HCT116 (cell line): ENCODE results near the gene CAPN2. TPM values are rescaled to one million over a fixed set of nuclear protein-coding genes. Genes with fewer than 3 reads are reported as not detected.

ENCODE experiments used
- ATAC-seq: fragments of 200-7000 bp; cut with Tn5 transposase; 2 replicates; pipeline ENCODE4 v1.9.1; 2020; ENCODE audit warnings: mild to moderate bottlenecking, moderate library complexity
- BruUV-seq: library from RNA; stranded (reverse); fragments of 400-500 nt; replicated peaks from 2 replicates; lab custom pipeline; 2021; lab: Mats Ljungman, UMichigan
- CTCF ChIA-PET: fragments of 300-600 bp; sonication (Branson Sonifier 250); formaldehyde crosslinking; loops from one replicate; lab custom pipeline; 2021; ENCODE audit warnings: antibody characterized with exemption; lab: Charles Lee
- POLR2A ChIA-PET: fragments of 300-600, 350-600 bp; sonication (Branson Sonifier 250); formaldehyde crosslinking; loops from one replicate; lab custom pipeline; 2021; ENCODE audit warnings: antibody characterized with exemption; lab: Charles Lee
- RAD21 ChIA-PET, 2 experiments: fragments of 300-600 bp; sonication (Branson Sonifier 250); formaldehyde crosslinking; loops; one replicate each; lab custom pipeline; 2023; ENCODE audit warnings: low total read pairs in 2 of 2; ENCODE audit not compliant: uncharacterized antibody in 2 of 2, unreplicated experiment in 2 of 2, low non-redundant PET in 1 of 2; lab: Charles Lee
- DNase-seq: peaks from one replicate; pipeline ENCODE4 v3.0.0-alpha.2; 2010; ENCODE audit warnings: low read depth, low spot score
- H2AFZ ChIP-seq: fragments of 200-600 bp; shearing (Covaris generic), sonication (generic); 2 replicates; pipeline ENCODE4 v1.6.1; 2017; ENCODE audit warnings: low read depth, mixed run types, mixed read lengths, antibody characterized with exemption, low read length; ENCODE audit not compliant: poor library complexity, severe bottlenecking
- H3K27ac ChIP-seq: 2 replicates; pipeline ENCODE4 v1.5.1; 2012; ENCODE audit warnings: low read depth, low read length
- H3K27me3 ChIP-seq: fragments of 200-600 bp; sonication (generic); 2 replicates; pipeline ENCODE4 v1.6.1; 2016; ENCODE audit warnings: mixed run types, low read length, mixed read lengths; ENCODE audit not compliant: insufficient read depth
- H3K36me3 ChIP-seq, 2 experiments: fragments of 200-500 bp in 1 of 2; fragments of 200-600 bp in 1 of 2; sonication (Bioruptor generic) in 1 of 2; sonication (generic) in 1 of 2; 2 replicates each; pipeline versions ENCODE4 v1.5.1 to v1.6.1; 2014 to 2016; ENCODE audit warnings: low read length in 2 of 2, inconsistent platforms in 1 of 2, mixed read lengths in 1 of 2, mixed run types in 1 of 2; ENCODE audit not compliant: insufficient read depth in 2 of 2, control insufficient read depth in 1 of 2
- H3K4me1 ChIP-seq, 2 experiments: fragments of 200-600 bp in 1 of 2; sonication (generic) in 1 of 2; 2 replicates each; pipeline versions ENCODE4 v1.5.1 to v1.6.1; 2012 to 2017; ENCODE audit warnings: low read length in 2 of 2, inconsistent platforms in 1 of 2, mild to moderate bottlenecking in 1 of 2, mixed read lengths in 1 of 2, mixed run types in 1 of 2, moderate library complexity in 1 of 2; ENCODE audit not compliant: insufficient read depth in 2 of 2, control insufficient read depth in 1 of 2
- H3K4me2 ChIP-seq: fragments of 200-600 bp; sonication (generic); 2 replicates; pipeline ENCODE4 v1.6.1; 2017; ENCODE audit warnings: mixed run types, low read length, mixed read lengths
- H3K4me3 ChIP-seq, 2 experiments: fragments of 200-600 bp in 1 of 2; sonication (generic) in 1 of 2; replicated peaks in 1 of 2; 2 replicates each; pipeline ENCODE4 v1.5.1; 2011 to 2016; ENCODE audit warnings: low read length in 2 of 2, control low read depth in 1 of 2, low read depth in 1 of 2, mild to moderate bottlenecking in 1 of 2, mixed read lengths in 1 of 2, mixed run types in 1 of 2
- H3K79me2 ChIP-seq: fragments of 200-600 bp; sonication (generic); 2 replicates; pipeline ENCODE4 v1.6.1; 2017; ENCODE audit warnings: mild to moderate bottlenecking, mixed run types, low read length, moderate library complexity, mixed read lengths; ENCODE audit not compliant: insufficient read depth
- H3K9ac ChIP-seq: fragments of 200-600 bp; sonication (generic); 2 replicates; pipeline ENCODE4 v1.6.1; 2016; ENCODE audit warnings: low read length, mixed read lengths
- H3K9me2 ChIP-seq: fragments of 200-600 bp; sonication (generic), shearing (Covaris generic); 2 replicates; pipeline ENCODE4 v1.6.1; 2017; ENCODE audit warnings: mixed run types, mild to moderate bottlenecking, moderate library complexity; ENCODE audit not compliant: insufficient read depth
- H3K9me3 ChIP-seq, 2 experiments: fragments of 200-500 bp in 1 of 2; fragments of 200-600 bp in 1 of 2; sonication (Bioruptor generic) in 1 of 2; sonication (generic) in 1 of 2; 2 replicates each; pipeline ENCODE4 v1.6.1; 2014 to 2017; ENCODE audit warnings: low read length in 2 of 2, mixed read lengths in 2 of 2, inconsistent platforms in 1 of 2, low read depth in 1 of 2, mild to moderate bottlenecking in 1 of 2, mixed run types in 1 of 2, moderate library complexity in 1 of 2; ENCODE audit not compliant: control insufficient read depth in 1 of 2, insufficient read depth in 1 of 2
- H4K20me1 ChIP-seq: fragments of 200-600 bp; sonication (generic), shearing (Covaris generic); 2 replicates; pipeline ENCODE4 v1.6.1; 2017; ENCODE audit warnings: mixed run types, mild to moderate bottlenecking, moderate library complexity; ENCODE audit not compliant: insufficient read depth
- CTCF ChIP-seq, 3 experiments: fragments of 200-600 bp in 1 of 3; sonication (generic) in 1 of 3; IDR thresholded peaks in 2 of 3; conservative IDR thresholded peaks in 1 of 3; 2 replicates each; pipeline ENCODE4 v1.5.1; 2012 to 2017; ENCODE audit warnings: low read depth in 2 of 3, low read length in 2 of 3, antibody characterized with exemption in 1 of 3, borderline replicate concordance in 1 of 3, control low read depth in 1 of 3, mild to moderate bottlenecking in 1 of 3, mixed read lengths in 1 of 3, mixed run types in 1 of 3, moderate library complexity in 1 of 3; ENCODE audit not compliant: insufficient read depth in 1 of 3
- JUND ChIP-seq: IDR thresholded peaks from 2 replicates; pipeline ENCODE4 v1.6.1; 2012
- RAD21 ChIP-seq: IDR thresholded peaks from 2 replicates; pipeline ENCODE4 v1.6.1; 2012; ENCODE audit warnings: low read depth, mild to moderate bottlenecking
- ZBTB33 ChIP-seq: IDR thresholded peaks from 2 replicates; pipeline ENCODE4 v1.6.1; 2011; ENCODE audit warnings: mild to moderate bottlenecking, low read length, moderate library complexity; ENCODE audit not compliant: insufficient replicate concordance; ENCODE audit errors: extremely low read depth
- intact Hi-C: fragments of 100-400 bp; cut with micrococcal nuclease; formaldehyde crosslinking; loops from 2 replicates; pipeline ENCODE4 v1.10.0; 2022
- total RNA-seq: library from RNA; stranded (reverse); gene quantifications from one replicate; pipeline ENCODE4 v1.2.1, GENCODE V29; 2021; ENCODE audit not compliant: unreplicated experiment

Gene CAPN2
- total RNA-seq, 1 experiment from 2014 or later = 173 TPM

GRCh38 chr1:223670458-223671159 is 41.7 kb upstream of the CAPN2 start:
- Histone ChIP-seq H3K4me3 (no peak overlapping the region), H3K9me3 (peaks cover 0 to 3% of the 10 kb centered on the region in 2 experiments; a peak in 1 of 4 replicates), H3K79me2 (no peaks in the 10 kb centered on the region), H4K20me1 (no peaks in the 10 kb centered on the region), H3K9ac (no peak overlapping the region), H3K27ac (no peak overlapping the region), H3K4me1 (peaks cover 0 to 19% of the 10 kb centered on the region in 2 experiments; a peak in 3 of 4 replicates), H2AFZ (no peak overlapping the region), H3K27me3 (no peaks in the 10 kb centered on the region), H3K36me3 (no peaks in the 10 kb centered on the region), H3K9me2 (no peaks in the 10 kb centered on the region), H3K4me2 (no peak overlapping the region)
- ChIA-PET RAD21 (interaction anchor here in 1 of 2 experiments (0.5 to 0.9 kb wide), 4 partner anchors 114 to 141 kb away, joined by 3 to 5 read pairs (median 4); no protein-coding TSS in a partner anchor), POLR2A (no interaction called here), CTCF (interaction anchor here (0.6 to 1.4 kb wide), 14 partner anchors 9 to 546 kb away, joined by 3 to 11 read pairs (median 3); no protein-coding TSS in a partner anchor)
- no TSS peak for BruUV-seq
- peak; percentile 86 for TF ChIP-seq RAD21
- TF ChIP-seq CTCF (IDR thresholded peaks at IDR 0.05 in 2 of 3, conservative IDR thresholded peaks at IDR 0.05 in 1 of 3; ENCODE audit: borderline replicate concordance in 1 of 3, insufficient read depth in 1 of 3, low read depth in 2 of 3, low read length in 2 of 3) = peak; percentile 70 to 85 (median 74)
- no peak for TF ChIP-seq JUND
- no peak for TF ChIP-seq ZBTB33
- ATAC-seq (peak; percentile 90), DNase-seq (peak; percentile 36)
- intact Hi-C loops = no loop called here
